ENCODE measurements around the gene NRCAM.

GRCh38 chr7:108463613-108464012, 7.4 kb upstream of the NRCAM start:
- TF ChIP-seq CTCF (conservative IDR thresholded peaks at IDR 0.05) (no peak), EZH2 (IDR thresholded peaks at IDR 0.05; ENCODE audit: low read depth) (no peak)

Measured in PC-9 (cell line).